Right lobe of liver (tissue), 6 donors: Measurements from ENCODE around the gene TMED4. TPM values are rescaled to one million over a fixed set of nuclear protein-coding genes. Genes with fewer than 3 reads are reported as not detected.

Experiments
- ATAC-seq, 4 donors: fragments of 200-7000 bp; cut with Tn5 transposase; one replicate each; pipeline ENCODE4 v1.9.1; 2020; ENCODE audit warnings: mild to moderate bottlenecking in 4 of 4, moderate library complexity in 4 of 4
- DNase-seq, 3 donors: peaks; one replicate each; pipeline ENCODE4 v3.0.0-alpha.2; 2020
- H3K27ac ChIP-seq, 3 donors: fragments of 200-600 bp; one replicate each; pipeline ENCODE4 v1.8.0; 2022
- H3K27me3 ChIP-seq, 2 donors: fragments of 200-600 bp; one replicate each; pipeline ENCODE4 v1.8.0; 2022
- H3K36me3 ChIP-seq, 4 donors: fragments of 200-600 bp; sonication (generic) in 1 of 4; one replicate each; pipeline versions ENCODE4 v1.5.1 to v1.8.0; 2017 to 2022; ENCODE audit warnings: control low read depth in 1 of 4
- H3K4me1 ChIP-seq, 4 donors: fragments of 200-600 bp; sonication (generic) in 1 of 4; one replicate each; pipeline versions ENCODE4 v1.5.1 to v1.8.0; 2017 to 2022; ENCODE audit warnings: control low read depth in 1 of 4
- H3K4me3 ChIP-seq, 3 donors: fragments of 200-600 bp; one replicate each; pipeline ENCODE4 v1.8.0; 2022
- H3K9me3 ChIP-seq, 4 donors: fragments of 200-600 bp; sonication (generic) in 1 of 4; one replicate each; pipeline versions ENCODE4 v1.5.1 to v1.8.0; 2017 to 2022; ENCODE audit warnings: control low read depth in 1 of 4
- CTCF ChIP-seq, 4 donors: fragments of 200-600 bp in 3 of 4; fragments of 450-650 bp in 1 of 4; IDR thresholded peaks; one replicate each; pipeline versions ENCODE4 v1.5.1 to v1.8.0; 2016 to 2022; ENCODE audit warnings: antibody characterized with exemption in 4 of 4, mild to moderate bottlenecking in 2 of 4
- POLR2A ChIP-seq: fragments of 450-650 bp; IDR thresholded peaks from one replicate; pipeline ENCODE4 v1.6.1; 2017; ENCODE audit warnings: antibody characterized with exemption, mild to moderate bottlenecking
- WGBS: methylation state at CpG from one replicate; pipeline ENCODE4 v1.1.6; 2018; ENCODE audit warnings: low coverage, low lambda C conversion rate; ENCODE audit not compliant: insufficient coverage; ENCODE audit errors: missing lambda C conversion rate; 5-methylcytosine and 5-hydroxymethylcytosine counted together
- intact Hi-C, 2 donors: fragments of 100-400 bp; cut with DNase I; formaldehyde crosslinking; loops; one replicate each; pipeline versions ENCODE4 v1.11.2 to v1.14.1; 2022
- total RNA-seq, 6 experiments: library from RNA; depleted of rRNA in 2 of 6; stranded (reverse); fragments of >200 nt in 2 of 6; fragmentation: NEBNext Ultra II Directional in 3 of 6; extraction: Animal tissue kit (Norgen Biotek cat#: 25700) in 3 of 6; gene quantifications; one replicate each; pipeline versions ENCODE4 v1.1.0 to v1.2.4, GENCODE V29; 2016 to 2023
- donor health status: DM: no; HTN: yes; CAD: no.
- donor health status: DM: no; HTN: no; CAD: no.
- donor health status: DM: no; HTN: no; CAD: no.
- donor health status: DM: no; HTN: yes; CAD: no.
- donor health status: DM: no; HTN: yes; CAD: no.

The TMED4 gene
- total RNA-seq, 6 experiments from 2014 or later: 32.5 to 91.1 (median 41.7) TPM

GRCh38 chr7:44621750-44622103 is 39.7 kb upstream of the TMED4 start:
- Histone ChIP-seq H3K27ac (peak overlapping the region in 2 of 3 donors; percentile 44 to 53), H3K27me3 (no peaks in the 10 kb centered on the region), H3K4me1 (peaks cover 0 to 22% (median 9%) of the 10 kb centered on the region in 4 donors), H3K9me3 (no peaks in the 10 kb centered on the region), H3K4me3 (no peak overlapping the region), H3K36me3 (peaks cover 0 to 6% (median 0%) of the 10 kb centered on the region in 4 donors)
- DNase-seq: no peak
- ATAC-seq: no peak
- no peak for TF ChIP-seq CTCF (IDR thresholded peaks at IDR 0.05)
- TF ChIP-seq POLR2A: no peak
- WGBS: 84% methylated on average over 4 of the region's 5 CpGs
- intact Hi-C loops: no loop called here

- H3K9me3 ChIP-seq: no peaks in the 10 kb centered on the region
- 74% methylated on average over 10 of the region's 11 CpGs for WGBS
- intact Hi-C loops: no loop called here
- DNase-seq (no peak), ATAC-seq (peak; percentile 43 to 45 (median 44))
- TF ChIP-seq CTCF (IDR thresholded peaks at IDR 0.05): no peak
- no peak for TF ChIP-seq POLR2A
- no peak overlapping the region for H3K4me3 ChIP-seq
- no peak overlapping the region for H3K27ac ChIP-seq
- H3K27me3 ChIP-seq: no peaks in the 10 kb centered on the region
- H3K4me1 ChIP-seq: peaks cover 0 to 22% (median 9%) of the 10 kb centered on the region in 4 donors
- H3K36me3 ChIP-seq: peaks cover 0 to 6% (median 0%) of the 10 kb centered on the region in 4 donors
These were observed 39.2 kb upstream of the TMED4 start for GRCh38 chr7:44621034-44621749.

GRCh38 chr7:44618753-44619152 is 36.7 kb upstream of the TMED4 start:
- peaks cover 0 to 22% (median 9%) of the 10 kb centered on the region in 4 donors for H3K4me1 ChIP-seq
- intact Hi-C loops: no loop called here
- 76% methylated on average over 3 of the region's 3 CpGs for WGBS

GRCh38 chr7:44618045-44618444 is 36.0 kb upstream of the TMED4 start:
- Histone ChIP-seq H3K27me3 (no peaks in the 10 kb centered on the region), H3K27ac (no peak overlapping the region), H3K4me3 (no peak overlapping the region), H3K4me1 (peaks cover 0 to 15% (median 7%) of the 10 kb centered on the region in 4 donors), H3K36me3 (no peaks in the 10 kb centered on the region), H3K9me3 (no peaks in the 10 kb centered on the region)
- 92% methylated on average over 1 of the region's 1 CpG for WGBS
- DNase-seq: no peak
- no peak for TF ChIP-seq CTCF (IDR thresholded peaks at IDR 0.05)
- TF ChIP-seq POLR2A: no peak
- intact Hi-C loops: no loop called here
- ATAC-seq: no peak

More at GRCh38 chr7:44618753-44619152, 36.7 kb upstream of the TMED4 start:
- no peak for DNase-seq
- Histone ChIP-seq H3K27me3 (no peaks in the 10 kb centered on the region), H3K4me3 (no peak overlapping the region), H3K36me3 (no peaks in the 10 kb centered on the region), H3K9me3 (no peaks in the 10 kb centered on the region), H3K27ac (no peak overlapping the region)
- TF ChIP-seq CTCF (IDR thresholded peaks at IDR 0.05) (no peak), POLR2A (no peak)
- no peak for ATAC-seq
